ENCODE measurements around the gene STYXL1. TPM values are rescaled to one million over a fixed set of nuclear protein-coding genes. Genes with fewer than 3 reads are reported as not detected.
A peak's percentile ranks its signal among the peaks of the same experiment; 100 is the strongest.
"Not testable (repeated sequence)": the region's sequence is repeated elsewhere in the genome, so short reads cannot be mapped to it uniquely, and the experiment has no call there.

STYXL1 gene
- total and polyA plus RNA-seq, 9 donors = 15.2 to 29.7 (median 21.3) TPM

GRCh38 chr7:76056241-76056640 is 8.4 kb upstream of the STYXL1 start:
- H3K36me3 ChIP-seq (ENCODE audit: control insufficient read depth, insufficient read depth, low read length) = peaks cover 78% of the 10 kb centered on the region
- H3K4me3 ChIP-seq (ENCODE audit: low read length) = no peak overlapping the region
- H3K9me3 ChIP-seq (replicated peaks; ENCODE audit: control insufficient read depth, low read depth, low read length) = no peaks in the 10 kb centered on the region
- no peaks in the 10 kb centered on the region for H3K27me3 ChIP-seq (ENCODE audit: control insufficient read depth, insufficient read depth, low read length)
- DNase-seq = no peak
- H3K4me1 ChIP-seq (ENCODE audit: control insufficient read depth, insufficient read depth, low read length) = no peaks in the 10 kb centered on the region
- no peak overlapping the region for H3K27ac ChIP-seq (ENCODE audit: low read length)
- WGBS (ENCODE audit: insufficient coverage) = no CpG with 5 or more reads among the region's 7 CpGs

- Histone ChIP-seq H3K36me3 (ENCODE audit: control insufficient read depth, insufficient read depth, low read length) (peaks cover 60% of the 10 kb centered on the region), H3K4me1 (ENCODE audit: control insufficient read depth, insufficient read depth, low read length) (peaks cover under 1% of the 10 kb centered on the region), H3K4me3 (ENCODE audit: low read length) (no peak overlapping the region), H3K27ac (ENCODE audit: low read length) (no peak overlapping the region), H3K27me3 (ENCODE audit: control insufficient read depth, insufficient read depth, low read length) (no peaks in the 10 kb centered on the region), H3K9me3 (replicated peaks; ENCODE audit: control insufficient read depth, low read depth, low read length) (no peaks in the 10 kb centered on the region)
- no peak for DNase-seq
- 84% methylated on average over 9 of the region's 18 CpGs for WGBS (ENCODE audit: insufficient coverage)
Observed at GRCh38 chr7:76054123-76055120, 6.6 kb upstream of the STYXL1 start.

GRCh38 chr7:76053461-76053860 is 5.7 kb upstream of the STYXL1 start:
- H3K4me1 ChIP-seq (ENCODE audit: control insufficient read depth, insufficient read depth, low read length) = peaks cover 10% of the 10 kb centered on the region
- H3K27me3 ChIP-seq (ENCODE audit: control insufficient read depth, insufficient read depth, low read length) = no peaks in the 10 kb centered on the region
- H3K27ac ChIP-seq (ENCODE audit: low read length) = no peak overlapping the region
- H3K36me3 ChIP-seq (ENCODE audit: control insufficient read depth, insufficient read depth, low read length) = peaks cover 50% of the 10 kb centered on the region
- no peaks in the 10 kb centered on the region for H3K9me3 ChIP-seq (replicated peaks; ENCODE audit: control insufficient read depth, low read depth, low read length)
- no peak overlapping the region for H3K4me3 ChIP-seq (ENCODE audit: low read length)
- WGBS (ENCODE audit: insufficient coverage) = 89% methylated on average over 5 of the region's 6 CpGs
- DNase-seq = no peak

GRCh38 chr7:76052681-76053080 is 4.9 kb upstream of the STYXL1 start:
- not testable (repeated sequence) for H3K9me3 ChIP-seq (replicated peaks; ENCODE audit: control insufficient read depth, low read depth, low read length); H3K4me3 ChIP-seq (ENCODE audit: low read length); H3K27me3 ChIP-seq (ENCODE audit: control insufficient read depth, insufficient read depth, low read length); H3K27ac ChIP-seq (ENCODE audit: low read length); DNase-seq
- Histone ChIP-seq H3K4me1 (ENCODE audit: control insufficient read depth, insufficient read depth, low read length) (peaks cover 10% of the 10 kb centered on the region), H3K36me3 (ENCODE audit: control insufficient read depth, insufficient read depth, low read length) (peaks cover 42% of the 10 kb centered on the region)
- WGBS (ENCODE audit: insufficient coverage) = 94% methylated on average over 5 of the region's 8 CpGs

- no peak overlapping the region for H3K4me3 ChIP-seq (ENCODE audit: low read length)
- peaks cover 35% of the 10 kb centered on the region for H3K36me3 ChIP-seq (ENCODE audit: control insufficient read depth, insufficient read depth, low read length)
- no CpG with 5 or more reads among the region's 4 CpGs for WGBS (ENCODE audit: insufficient coverage)
- H3K27me3 ChIP-seq (ENCODE audit: control insufficient read depth, insufficient read depth, low read length) = no peaks in the 10 kb centered on the region
- H3K27ac ChIP-seq (ENCODE audit: low read length) = no peak overlapping the region
- no peaks in the 10 kb centered on the region for H3K9me3 ChIP-seq (replicated peaks; ENCODE audit: control insufficient read depth, low read depth, low read length)
- peaks cover 14% of the 10 kb centered on the region for H3K4me1 ChIP-seq (ENCODE audit: control insufficient read depth, insufficient read depth, low read length)
- DNase-seq = no peak
Observed at GRCh38 chr7:76051840-76052239, 4.0 kb upstream of the STYXL1 start.

- Histone ChIP-seq H3K36me3 (ENCODE audit: control insufficient read depth, insufficient read depth, low read length) (peaks cover 30% of the 10 kb centered on the region), H3K4me3 (ENCODE audit: low read length) (no peak overlapping the region), H3K27me3 (ENCODE audit: control insufficient read depth, insufficient read depth, low read length) (no peaks in the 10 kb centered on the region), H3K4me1 (ENCODE audit: control insufficient read depth, insufficient read depth, low read length) (peaks cover 14% of the 10 kb centered on the region), H3K9me3 (replicated peaks; ENCODE audit: control insufficient read depth, low read depth, low read length) (no peaks in the 10 kb centered on the region), H3K27ac (ENCODE audit: low read length) (no peak overlapping the region)
- WGBS (ENCODE audit: insufficient coverage) = 98% methylated on average over 4 of the region's 5 CpGs
- DNase-seq = no peak
Observed at GRCh38 chr7:76050545-76050944, 2.7 kb upstream of the STYXL1 start.

GRCh38 chr7:76049295-76049694 is 1.5 kb upstream of the STYXL1 start:
- no peak for DNase-seq
- H3K9me3 ChIP-seq (replicated peaks; ENCODE audit: control insufficient read depth, low read depth, low read length) = no peaks in the 10 kb centered on the region
- H3K36me3 ChIP-seq (ENCODE audit: control insufficient read depth, insufficient read depth, low read length) = peaks cover 19% of the 10 kb centered on the region
- H3K4me1 ChIP-seq (ENCODE audit: control insufficient read depth, insufficient read depth, low read length) = peaks cover 14% of the 10 kb centered on the region
- WGBS (ENCODE audit: insufficient coverage) = 86% methylated on average over 3 of the region's 6 CpGs
- H3K27ac ChIP-seq (ENCODE audit: low read length) = no peak overlapping the region
- H3K4me3 ChIP-seq (ENCODE audit: low read length) = no peak overlapping the region
- H3K27me3 ChIP-seq (ENCODE audit: control insufficient read depth, insufficient read depth, low read length) = no peaks in the 10 kb centered on the region

GRCh38 chr7:76048668-76048988 is 828 bp upstream of the STYXL1 start:
- Histone ChIP-seq H3K4me3 (ENCODE audit: low read length) (peak overlapping the region; percentile 100), H3K4me1 (ENCODE audit: control insufficient read depth, insufficient read depth, low read length) (peaks cover 14% of the 10 kb centered on the region), H3K36me3 (ENCODE audit: control insufficient read depth, insufficient read depth, low read length) (peaks cover 13% of the 10 kb centered on the region), H3K27me3 (ENCODE audit: control insufficient read depth, insufficient read depth, low read length) (no peaks in the 10 kb centered on the region), H3K27ac (ENCODE audit: low read length) (peak overlapping the region; percentile 94), H3K9me3 (replicated peaks; ENCODE audit: control insufficient read depth, low read depth, low read length) (no peaks in the 10 kb centered on the region)
- DNase-seq = no peak
- 0% methylated on average over 2 of the region's 9 CpGs for WGBS (ENCODE audit: insufficient coverage)

- Histone ChIP-seq H3K27me3 (ENCODE audit: control insufficient read depth, insufficient read depth, low read length) (no peaks in the 10 kb centered on the region), H3K36me3 (ENCODE audit: control insufficient read depth, insufficient read depth, low read length) (peaks cover 9% of the 10 kb centered on the region), H3K4me3 (ENCODE audit: low read length) (peak overlapping the region; percentile 100), H3K27ac (ENCODE audit: low read length) (peak overlapping the region; percentile 94), H3K9me3 (replicated peaks; ENCODE audit: control insufficient read depth, low read depth, low read length) (no peaks in the 10 kb centered on the region), H3K4me1 (ENCODE audit: control insufficient read depth, insufficient read depth, low read length) (peaks cover 14% of the 10 kb centered on the region)
- DNase-seq = no peak
- 0% methylated on average over 15 of the region's 21 CpGs for WGBS (ENCODE audit: insufficient coverage)
Observed at GRCh38 chr7:76047305-76047810, 442 bp downstream of the STYXL1 start.

GRCh38 chr7:76044375-76044865 is 3.4 kb downstream of the STYXL1 start:
- WGBS (ENCODE audit: insufficient coverage) = 96% methylated on average over 3 of the region's 7 CpGs
- H3K4me3 ChIP-seq (ENCODE audit: low read length) = no peak overlapping the region

More at GRCh38 chr7:76044375-76044865, 3.4 kb downstream of the STYXL1 start:
- DNase-seq = no peak
- Histone ChIP-seq H3K27me3 (ENCODE audit: control insufficient read depth, insufficient read depth, low read length) (no peaks in the 10 kb centered on the region), H3K9me3 (replicated peaks; ENCODE audit: control insufficient read depth, low read depth, low read length) (no peaks in the 10 kb centered on the region), H3K27ac (ENCODE audit: low read length) (no peak overlapping the region), H3K36me3 (ENCODE audit: control insufficient read depth, insufficient read depth, low read length) (peaks cover 3% of the 10 kb centered on the region), H3K4me1 (ENCODE audit: control insufficient read depth, insufficient read depth, low read length) (peaks cover 14% of the 10 kb centered on the region)

All from muscle of leg (tissue), 11 donors.